ENCODE measurements around the gene MCM3AP.
A peak's percentile ranks its signal among the peaks of the same experiment; 100 is the strongest.

The MCM3AP gene

GRCh38 chr21:46285206-46285661 is at the start of gene MCM3AP:
TSS of gene MCM3AP (minus strand) at chr21:46285611. CDS start at chr21:46285286, 325 bp downstream.
- DNase-seq (ENCODE audit: low spot score): no peak

- DNase-seq (ENCODE audit: low spot score): no peak
These were observed 49.1 kb upstream of the MCM3AP start for GRCh38 chr21:46334351-46335140.

DNA sequence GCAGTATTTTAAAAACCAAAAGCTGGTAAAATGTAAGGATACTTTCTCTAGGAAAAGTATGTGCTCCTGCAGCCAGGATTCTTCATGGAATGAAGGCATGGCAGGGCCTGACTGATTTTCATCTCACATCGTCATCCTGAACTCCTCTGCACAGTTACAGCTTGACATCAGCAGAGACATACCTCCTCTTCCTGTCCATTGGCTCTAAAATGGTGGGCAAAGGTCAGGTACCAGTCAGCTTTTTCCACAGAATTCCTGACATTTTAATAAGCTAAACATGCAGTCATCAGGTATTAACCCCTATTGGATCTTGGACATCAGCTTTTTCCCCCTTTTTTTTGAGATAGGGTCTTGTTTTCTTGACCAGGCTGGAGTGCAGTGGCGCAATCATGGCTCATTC is 44.4 kb upstream of the MCM3AP start:
- DNase-seq (ENCODE audit: low spot score): no peak

- DNase-seq (ENCODE audit: low spot score): no peak
These were observed 42.7 kb upstream of the MCM3AP start for GRCh38 chr21:46328151-46328550.

DNA sequence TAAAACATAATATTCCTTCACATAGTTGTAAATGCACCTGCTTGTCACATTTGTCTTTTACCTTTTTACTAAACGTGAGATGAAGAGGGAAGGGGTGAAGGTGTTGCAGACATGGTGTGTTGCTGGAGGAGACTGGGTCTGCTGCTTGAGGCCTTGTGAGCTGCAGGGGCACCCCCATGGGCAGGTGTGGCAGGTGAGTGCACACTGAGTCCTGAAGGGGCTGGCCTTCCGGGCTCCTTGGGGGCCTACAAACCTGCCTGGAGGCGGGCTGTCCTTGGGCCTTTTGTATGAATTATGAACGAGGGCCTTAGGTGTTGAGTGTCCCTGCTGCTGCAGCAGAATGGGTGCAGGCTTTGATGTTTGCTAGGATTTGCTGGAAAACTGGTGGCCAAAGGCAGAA is 42.3 kb upstream of the MCM3AP start:
- DNase-seq (ENCODE audit: low spot score): no peak

- no peak for DNase-seq (ENCODE audit: low spot score)
These were observed 40.8 kb upstream of the MCM3AP start for GRCh38 chr21:46326110-46326703.

GRCh38 chr21:46325073-46325912 is 39.9 kb upstream of the MCM3AP start:
- DNase-seq (ENCODE audit: low spot score): peak; percentile 20

- peak; percentile 81 for DNase-seq (ENCODE audit: low spot score)
These were observed 39.1 kb upstream of the MCM3AP start for GRCh38 chr21:46324390-46325072.

GRCh38 chr21:46323710-46324389 is 38.4 kb upstream of the MCM3AP start, which contains the start of the genes C21orf58 and PCNT:
TSS of gene C21orf58 (minus strand) at chr21:46323870. CDS start at chr21:46322738, 1,132 bp downstream.
TSS of gene PCNT (plus strand) at chr21:46324156. CDS start at chr21:46324229, 73 bp downstream.
- DNase-seq (ENCODE audit: low spot score): peak; percentile 96

- peak; percentile 7 for DNase-seq (ENCODE audit: low spot score)
These were observed 37.9 kb upstream of the MCM3AP start for GRCh38 chr21:46323227-46323709.

DNA sequence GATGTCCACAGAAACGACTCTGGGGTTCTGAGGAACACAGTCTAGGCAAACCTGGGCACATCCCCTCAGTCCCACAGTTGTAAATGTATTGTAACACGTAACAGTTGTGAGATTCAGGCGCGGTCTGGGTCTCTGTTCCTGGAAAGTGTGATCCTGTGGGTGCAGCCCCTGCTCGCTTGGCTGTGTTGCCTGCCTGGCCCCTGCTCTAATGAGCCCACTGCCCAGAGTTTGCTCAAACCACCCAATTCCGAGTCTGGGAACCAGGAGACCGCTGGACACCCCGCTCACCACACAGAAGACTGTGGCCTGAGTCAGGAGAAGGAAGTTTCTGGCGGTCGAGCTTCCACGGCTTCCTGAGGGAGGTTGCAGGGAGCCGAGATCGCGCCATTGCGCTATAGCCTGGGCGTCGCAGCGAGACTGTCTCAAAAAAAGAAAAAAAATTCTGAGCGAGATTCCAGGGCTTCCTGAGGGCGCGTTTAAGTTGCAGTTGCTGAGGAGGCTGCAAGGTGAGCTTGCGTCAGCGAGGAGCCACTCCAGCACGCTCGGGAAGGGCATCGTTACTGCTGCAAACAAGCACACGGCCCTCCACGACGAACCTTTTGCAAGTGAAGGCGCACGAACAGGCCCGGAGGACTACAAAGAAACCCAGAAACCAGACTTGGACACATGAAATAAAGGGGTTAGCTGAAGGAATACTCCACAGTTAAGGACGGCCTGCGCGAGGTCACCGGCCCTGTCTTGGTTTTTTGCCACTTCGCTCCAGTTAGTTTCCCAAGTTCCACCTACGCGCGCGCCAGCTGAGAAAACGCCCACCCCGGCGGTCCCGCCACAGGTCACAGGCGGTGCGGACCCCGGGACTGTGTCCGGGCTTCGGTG is 37.2 kb upstream of the MCM3AP start:
- no peak for DNase-seq (ENCODE audit: low spot score)

- DNase-seq (ENCODE audit: low spot score): no peak
These were observed 35.0 kb upstream of the MCM3AP start for GRCh38 chr21:46320331-46320801.

- no peak for DNase-seq (ENCODE audit: low spot score)
These were observed 33.8 kb upstream of the MCM3AP start for GRCh38 chr21:46319186-46319585.

- DNase-seq (ENCODE audit: low spot score): no peak
These were observed 33.0 kb upstream of the MCM3AP start for GRCh38 chr21:46318464-46318845.

DNA sequence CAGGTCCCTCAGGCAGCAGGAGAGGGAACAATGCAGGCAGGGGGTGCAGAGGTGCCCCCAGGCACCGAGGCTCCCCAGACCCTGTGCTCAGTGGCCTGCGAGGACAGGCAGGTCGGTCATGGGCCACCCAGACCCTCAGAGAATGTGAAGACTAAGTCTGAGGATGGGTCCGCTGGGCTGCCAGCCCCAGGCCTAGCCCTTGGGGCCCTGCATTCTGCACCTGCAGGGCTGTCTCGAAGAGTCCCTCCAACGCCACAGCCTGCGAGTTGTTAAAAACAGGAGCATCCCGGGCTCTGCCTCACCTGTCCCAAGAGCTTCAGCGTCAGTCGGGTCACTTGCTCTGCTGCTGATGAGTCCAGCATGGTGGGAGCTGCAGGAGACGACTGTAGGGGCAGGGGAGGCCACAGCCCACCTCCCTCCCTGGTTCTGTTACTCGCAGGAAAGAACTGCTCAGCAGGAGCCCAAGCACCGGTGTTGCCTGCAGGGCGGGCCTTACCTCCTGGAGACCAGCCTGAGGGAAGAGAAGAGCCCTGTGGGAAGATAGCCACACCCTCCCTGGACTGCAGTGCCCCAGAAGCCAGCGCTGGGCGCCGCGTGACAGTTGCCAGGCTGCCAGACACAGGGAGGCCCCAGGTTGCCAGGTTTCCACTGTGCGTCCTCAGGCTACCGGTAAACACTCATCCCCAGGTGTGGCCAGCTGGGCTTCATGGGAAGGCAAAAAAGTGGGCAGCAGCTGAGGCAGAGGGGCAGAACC is 32.5 kb upstream of the MCM3AP start:
- DNase-seq (ENCODE audit: low spot score): no peak

DNA sequence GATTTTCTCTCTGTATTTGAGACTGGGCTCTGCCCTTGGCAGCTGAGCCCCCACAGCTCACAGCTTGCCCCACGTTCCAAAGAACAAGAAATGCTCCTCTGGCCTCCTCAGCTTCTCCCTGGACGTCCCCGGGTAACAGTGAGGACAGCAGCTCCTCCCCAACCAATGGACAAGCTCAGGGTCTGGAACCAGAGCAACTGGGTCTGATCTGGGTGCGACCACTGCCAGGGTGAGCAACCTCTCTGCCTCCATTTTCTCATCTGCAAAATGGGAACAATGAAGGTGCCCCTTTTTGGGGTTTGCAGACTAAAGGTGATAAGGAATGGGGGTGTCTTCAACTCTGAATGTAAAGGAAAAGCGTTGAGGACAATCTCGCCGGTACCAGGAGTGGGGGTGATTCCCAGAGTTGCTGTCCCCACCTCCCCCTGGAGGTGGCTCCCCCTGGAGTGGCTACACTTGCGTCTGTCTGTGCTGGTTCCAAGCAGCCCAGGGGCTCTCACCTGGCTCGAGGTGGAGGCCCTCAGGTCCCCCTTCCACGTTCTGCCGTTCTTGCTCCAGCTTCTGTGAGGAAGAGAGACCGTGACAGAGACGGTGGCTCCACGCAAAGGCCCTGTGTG is 31.4 kb upstream of the MCM3AP start:
- no peak for DNase-seq (ENCODE audit: low spot score)

DNA sequence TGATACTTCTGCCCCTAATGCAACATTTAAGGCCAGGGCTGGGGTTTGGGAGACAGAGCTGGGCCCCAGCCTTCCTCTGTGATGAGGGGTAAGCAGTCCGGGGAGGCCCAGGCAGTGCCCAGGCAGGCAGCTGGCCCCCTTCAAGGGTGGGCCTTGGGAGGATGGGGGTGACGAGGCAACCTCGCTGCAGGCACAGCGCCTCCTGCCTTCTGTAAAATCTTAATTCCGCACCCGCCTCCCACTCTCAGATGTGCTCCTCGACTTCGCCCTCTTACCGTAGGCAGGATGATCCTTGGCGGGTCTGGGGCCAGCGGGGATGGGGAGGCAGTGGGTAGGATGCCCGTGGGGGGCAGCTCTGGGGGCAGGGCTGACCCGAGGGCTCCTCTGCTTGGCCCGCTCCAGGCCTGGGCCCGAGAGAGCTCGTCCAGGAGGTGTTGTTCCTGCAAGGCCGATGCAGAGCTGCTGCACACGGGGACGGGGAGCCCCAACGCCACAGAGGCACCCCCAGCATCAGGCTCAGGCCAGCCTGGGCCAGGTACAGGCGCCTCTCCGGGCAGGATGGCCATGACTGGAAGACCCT is 29.1 kb upstream of the MCM3AP start:
- DNase-seq (ENCODE audit: low spot score): no peak

DNA sequence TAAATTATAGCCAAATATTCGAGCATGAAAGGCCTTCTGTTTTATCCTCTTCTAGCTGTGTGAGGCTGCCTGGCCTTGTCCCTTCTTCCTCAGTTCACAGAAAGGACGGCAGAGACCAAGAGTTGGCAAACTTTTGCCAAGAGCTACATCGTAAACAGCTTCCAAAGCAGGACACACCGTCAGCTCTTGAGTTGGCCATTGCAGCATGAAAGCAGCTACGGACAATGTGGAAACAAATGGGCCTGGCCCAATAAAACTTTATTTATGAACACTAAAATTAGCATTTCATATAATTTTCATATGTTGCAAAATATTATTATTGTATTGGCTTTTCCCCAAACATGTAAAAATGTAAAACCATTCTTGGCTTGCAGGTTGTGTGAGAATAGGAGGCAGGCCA is 27.5 kb upstream of the MCM3AP start:
- DNase-seq (ENCODE audit: low spot score): no peak

Measured in globus pallidus (tissue), 1 donor.